HG02798 (cell line): ENCODE results near the gene TMEM88.
A peak's percentile ranks its signal among the peaks of the same experiment; 100 is the strongest.
"Not testable (repeated sequence)": the region's sequence is repeated elsewhere in the genome, so short reads cannot be mapped to it uniquely, and the experiment has no call there.

Experiments used
- ATAC-seq: cut with Tn5 transposase; IDR thresholded peaks from one replicate; pipeline ENCODE4 v1.9.1; 2021; ENCODE audit warnings: mild to moderate bottlenecking; ENCODE audit not compliant: unreplicated experiment, poor library complexity

The TMEM88 gene

DNA sequence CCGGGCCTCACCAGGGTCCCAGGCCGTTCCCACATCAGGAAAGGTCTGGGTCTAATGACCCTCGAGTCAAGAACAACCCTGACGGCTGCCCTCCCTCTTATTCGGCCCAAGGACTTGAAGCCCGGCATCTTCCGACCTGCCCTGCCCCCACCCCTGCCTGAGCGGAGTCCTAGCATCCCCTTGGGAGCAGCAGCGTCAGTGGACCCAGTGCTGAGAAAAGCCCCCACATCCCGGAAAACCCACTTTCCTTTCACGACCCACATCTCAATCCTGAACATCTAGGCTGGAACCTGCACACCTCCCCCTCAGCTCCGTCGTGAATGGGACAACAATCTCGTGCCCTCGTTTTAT, 769 bp downstream of the TMEM88 start:
- no peak for ATAC-seq

DNA sequence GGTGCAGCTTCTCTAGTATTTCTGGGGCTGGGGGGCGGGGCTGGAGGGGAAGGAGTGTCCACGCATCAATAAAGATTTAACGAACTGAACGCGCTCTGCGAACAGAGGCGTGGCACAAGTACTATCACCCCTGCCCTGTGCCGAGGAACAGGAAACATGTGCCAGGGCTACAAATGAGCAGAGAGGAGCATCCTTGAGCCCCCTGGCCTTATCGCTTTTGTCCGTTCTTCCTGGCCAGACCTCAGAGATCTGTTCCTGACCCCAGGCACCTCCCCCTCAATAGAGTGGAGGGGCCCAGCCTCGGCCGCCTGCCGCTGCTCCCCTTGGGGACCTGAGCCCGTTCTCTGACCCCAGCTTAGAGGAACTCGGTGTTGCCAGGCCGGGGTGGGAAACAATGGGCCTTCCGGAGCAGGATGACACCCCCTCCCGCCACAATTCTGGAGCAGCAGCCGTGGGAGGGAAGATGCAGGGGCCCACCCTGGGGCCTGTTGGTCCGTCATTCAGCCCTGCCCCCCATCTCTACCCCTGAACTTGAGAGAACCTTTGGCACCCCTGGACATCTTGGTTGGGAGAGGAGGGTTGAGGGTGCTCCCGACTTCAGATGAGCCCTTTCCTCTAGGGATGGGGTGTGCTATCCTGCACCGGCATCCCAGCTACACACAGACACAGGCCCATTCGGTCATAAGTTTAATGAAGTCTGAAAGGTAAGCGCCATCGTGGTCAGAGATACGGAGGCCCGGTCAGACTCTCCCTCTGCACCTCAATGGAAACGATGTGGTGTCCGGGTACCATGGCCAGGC, 1.3 kb downstream of the TMEM88 start:
- ATAC-seq: no peak

DNA sequence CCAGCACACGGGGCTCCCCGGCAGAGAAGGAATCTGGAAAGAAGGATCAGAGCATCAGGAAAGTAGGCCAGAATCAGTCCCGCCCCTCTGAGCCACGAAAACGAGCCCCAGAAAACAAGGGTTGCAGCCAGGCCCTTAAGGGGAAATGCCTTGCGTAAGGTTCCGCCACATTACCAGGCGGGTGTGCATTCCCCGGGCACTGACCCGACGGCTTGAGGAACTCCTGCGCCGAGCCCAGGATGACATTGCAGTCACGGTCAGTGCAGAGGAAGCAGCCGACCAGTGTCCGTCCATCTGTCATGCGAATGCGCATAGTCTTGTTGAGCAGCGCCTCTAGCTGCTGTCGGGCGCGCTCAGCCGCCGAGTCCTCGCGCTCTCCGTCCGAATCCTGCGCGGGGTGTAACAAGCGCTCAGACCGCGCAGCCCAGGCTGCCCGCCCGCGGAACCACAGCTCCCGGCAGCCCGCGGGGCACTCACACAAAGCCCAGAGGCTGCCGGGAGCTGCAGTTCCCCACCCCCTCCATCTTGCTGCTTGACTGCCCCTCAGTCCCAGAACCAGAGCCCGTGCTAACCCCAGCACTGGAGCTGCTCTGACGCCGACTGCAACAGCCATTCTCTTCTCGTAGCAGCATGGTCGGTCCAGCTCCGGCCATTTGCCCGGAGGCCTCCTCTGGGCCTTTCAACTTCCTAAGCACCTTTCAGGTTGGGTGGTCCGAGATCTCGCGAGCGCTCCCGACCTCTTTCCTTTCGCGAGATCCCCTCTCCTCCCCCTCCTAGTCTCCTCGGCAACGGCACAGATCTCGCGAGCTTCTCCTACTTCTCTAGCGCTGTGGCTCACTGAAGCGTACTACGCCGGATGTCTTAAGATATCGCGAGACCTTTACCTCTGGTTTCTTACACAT, 2.2 kb downstream of the TMEM88 start, which contains the start of gene NAA38:
Gene NAA38 (minus strand): TSS at position 749 of the 902 bp plus-strand sequence. CDS start 96 bp downstream, at position 653.
- ATAC-seq: peak; percentile 79

DNA sequence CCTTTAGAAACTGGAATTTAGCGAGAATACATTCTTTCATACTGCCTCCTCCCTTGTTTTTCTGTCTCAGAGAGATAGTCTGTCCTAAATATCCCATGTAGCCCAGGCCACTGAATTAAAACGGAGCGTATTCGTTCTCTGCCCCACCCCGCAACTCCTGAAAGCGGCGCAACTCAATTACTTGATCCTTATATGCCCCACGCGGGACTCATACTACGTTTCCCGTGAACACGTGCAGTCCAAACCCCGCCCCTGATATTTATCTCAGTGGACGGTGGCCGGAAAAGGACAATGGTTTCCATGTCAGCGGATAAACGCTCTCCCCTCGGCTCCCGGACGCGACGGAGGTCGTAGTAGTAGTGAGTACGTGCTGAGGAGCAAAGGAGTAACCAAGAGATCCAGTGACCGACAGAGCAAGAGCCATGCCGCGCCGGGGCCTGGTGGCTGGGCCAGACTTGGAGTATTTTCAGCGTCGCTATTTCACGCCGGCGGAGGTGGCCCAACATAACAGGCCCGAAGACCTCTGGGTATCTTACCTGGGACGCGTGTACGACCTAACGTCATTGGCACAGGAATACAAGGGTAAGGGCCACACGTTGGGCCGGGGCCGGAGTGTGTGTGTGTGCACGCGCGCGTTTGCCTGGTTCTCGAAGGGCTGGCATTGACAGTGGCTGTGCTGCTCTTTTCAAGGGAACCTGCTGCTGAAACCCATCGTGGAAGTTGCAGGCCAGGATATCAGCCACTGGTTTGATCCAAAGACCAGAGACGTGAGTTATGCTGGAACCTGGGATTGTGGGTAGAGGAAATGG, 3.1 kb downstream of the TMEM88 start, which contains the start of gene CYB5D1:
Gene CYB5D1 (plus strand): TSS at position 291 of the 809 bp plus-strand sequence. CDS start 132 bp downstream, at position 423.
- peak; percentile 46 for ATAC-seq

DNA sequence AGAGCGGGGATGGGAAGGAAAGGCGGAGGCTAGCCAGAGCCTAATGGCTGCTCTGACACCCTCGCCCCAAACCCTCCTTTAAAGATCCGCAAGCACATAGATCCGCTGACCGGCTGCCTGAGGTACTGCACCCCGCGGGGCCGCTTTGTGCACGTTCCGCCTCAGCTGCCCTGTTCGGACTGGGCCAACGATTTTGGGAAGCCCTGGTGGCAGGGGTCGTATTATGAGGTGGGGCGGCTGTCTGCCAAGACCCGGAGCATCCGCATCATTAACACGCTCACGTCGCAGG, 3.6 kb downstream of the TMEM88 start:
- ATAC-seq: no peak

DNA sequence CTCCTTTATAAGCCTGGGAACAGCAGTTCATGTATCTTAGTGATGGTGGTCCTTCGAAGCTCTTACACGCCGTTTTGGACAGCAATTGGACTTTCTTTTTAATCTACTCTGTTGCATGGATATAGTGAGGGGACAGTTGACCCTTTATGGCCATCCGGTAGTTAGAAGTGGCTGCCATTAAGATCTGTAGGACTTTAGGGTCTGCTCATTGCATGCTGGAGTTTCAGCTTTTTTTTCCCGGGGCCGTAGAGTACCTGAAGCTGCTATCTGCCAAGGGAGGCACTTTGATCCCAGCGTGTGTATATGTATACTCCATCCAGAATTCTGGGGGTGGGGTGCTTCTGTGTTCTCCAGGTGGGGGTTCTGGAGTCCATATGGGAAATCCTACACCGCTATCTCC, 4.2 kb downstream of the TMEM88 start:
- ATAC-seq: no peak

DNA sequence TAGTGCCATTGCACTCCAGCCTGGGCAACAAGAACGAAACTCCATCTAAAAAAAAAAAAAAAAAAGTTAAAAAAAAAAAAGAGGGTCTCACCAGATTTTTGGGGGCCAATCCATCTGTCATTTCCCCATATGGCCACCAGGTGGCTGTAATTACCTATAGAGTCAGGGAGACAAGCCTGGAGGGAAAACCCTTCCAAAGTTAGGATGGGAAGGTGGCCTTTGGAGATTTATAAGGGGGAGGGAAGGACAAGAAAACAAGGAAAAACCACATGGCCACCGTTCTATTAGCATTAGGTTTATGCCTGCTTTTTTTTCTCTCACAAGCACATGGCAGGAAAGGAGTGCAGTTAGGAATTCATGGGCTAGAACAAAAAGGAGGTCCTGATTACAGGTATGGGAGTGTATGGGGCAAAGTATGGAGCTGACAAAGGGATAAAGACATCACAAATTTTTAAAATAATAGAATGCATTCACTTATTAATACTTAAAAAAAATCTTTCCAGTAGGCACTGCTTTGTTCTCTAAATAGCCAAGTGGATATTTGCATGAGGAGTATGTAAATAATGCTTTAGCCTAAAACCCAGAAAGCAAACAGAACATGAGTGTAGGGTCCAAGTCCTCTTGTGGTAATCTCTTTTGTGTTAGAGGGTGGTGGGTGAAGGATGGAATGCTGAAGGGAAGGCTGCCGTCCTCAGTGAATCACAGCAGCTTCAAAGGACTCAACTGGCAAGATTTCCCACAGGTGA, 8.0 kb downstream of the TMEM88 start:
- no peak for ATAC-seq

DNA sequence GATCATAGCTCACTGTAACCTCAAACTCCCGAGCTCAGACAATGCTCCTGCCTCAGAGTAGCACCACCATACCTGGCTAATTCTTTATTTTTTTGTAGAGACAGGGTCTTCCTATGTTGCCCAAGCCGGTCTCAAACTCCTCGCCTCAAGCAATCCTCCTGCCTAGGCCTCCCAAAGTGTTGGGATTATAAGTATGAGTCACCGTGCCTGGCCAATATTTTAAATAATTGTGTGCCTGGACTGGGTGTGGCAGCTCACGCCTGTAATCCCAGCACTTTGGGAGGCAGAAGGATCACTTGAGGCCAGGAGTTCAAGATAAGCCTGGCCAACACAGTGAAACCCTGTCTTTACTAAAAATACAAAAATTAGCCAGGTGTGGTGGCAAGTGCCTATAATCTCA, 9.5 kb downstream of the TMEM88 start:
- not testable (repeated sequence) for ATAC-seq

DNA sequence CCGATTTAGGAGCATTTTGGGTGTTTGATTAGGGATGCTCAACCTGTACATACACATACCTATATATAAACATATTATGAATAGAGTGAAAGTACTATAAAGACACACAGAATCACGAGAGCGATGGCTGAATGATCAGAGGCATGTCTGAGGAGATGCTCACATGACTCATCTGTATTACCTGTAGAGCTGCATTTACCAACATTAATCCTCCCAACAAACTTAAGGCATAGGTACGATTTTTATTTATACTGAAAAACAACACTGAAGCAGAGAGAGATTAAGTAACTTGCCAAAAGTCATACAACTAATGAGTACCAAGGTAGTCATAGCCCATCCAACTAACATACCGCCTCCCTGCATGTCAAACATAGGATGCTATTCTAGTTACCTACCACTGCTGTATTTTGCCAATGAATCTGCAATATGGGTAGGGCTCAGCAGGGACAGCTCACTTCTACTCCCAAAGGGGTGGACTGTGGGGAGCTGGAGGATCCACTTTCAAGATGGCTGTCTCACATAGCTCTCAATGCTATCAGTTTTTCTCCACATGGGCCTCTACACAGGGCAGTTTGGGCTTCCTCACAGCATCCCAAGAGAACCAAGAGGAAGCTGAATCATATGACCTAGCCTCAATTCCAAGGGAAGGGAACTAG, 10.3 kb downstream of the TMEM88 start:
- ATAC-seq: no peak

DNA sequence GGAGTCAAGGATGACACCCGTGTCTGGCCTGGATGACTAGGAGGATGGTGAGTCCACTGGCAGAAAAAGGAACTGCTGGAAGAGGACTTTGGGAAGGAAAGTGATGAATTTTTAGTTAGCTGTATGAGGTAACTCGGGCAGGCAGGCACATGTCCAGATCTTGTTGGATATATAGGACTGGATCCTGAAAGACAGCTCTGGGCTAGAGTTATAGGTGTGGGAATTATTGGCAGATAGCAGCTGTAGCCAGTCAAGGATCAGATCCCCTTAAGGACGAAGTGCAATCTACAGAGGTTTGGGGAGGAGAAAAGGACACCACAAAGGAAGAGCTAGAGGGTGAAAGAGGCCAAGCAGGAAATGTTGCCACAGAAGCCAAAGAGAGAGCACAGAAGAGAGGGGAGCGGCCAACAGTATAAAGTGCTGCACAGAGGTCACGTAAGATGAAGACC, 13.0 kb downstream of the TMEM88 start:
- ATAC-seq: no peak

DNA sequence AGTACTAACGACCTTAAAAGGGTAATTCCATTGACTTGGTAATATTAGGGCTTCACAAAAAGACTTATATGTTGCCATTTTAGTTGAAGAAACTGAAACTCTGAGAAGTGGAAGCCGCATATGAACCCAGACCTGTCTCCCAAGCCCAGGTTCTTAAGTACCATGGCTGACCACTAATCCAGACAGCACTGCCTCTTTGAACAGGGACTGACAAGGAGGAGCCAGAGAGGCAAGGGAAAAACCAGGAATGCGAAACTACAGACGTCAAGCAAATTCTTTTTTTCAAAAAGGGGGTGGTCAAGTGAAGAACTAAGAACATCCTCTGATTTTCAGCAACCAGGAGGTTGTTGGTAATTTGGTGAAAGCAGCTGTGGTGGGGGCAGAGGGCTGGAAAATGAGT, 18.2 kb downstream of the TMEM88 start:
- no peak for ATAC-seq

DNA sequence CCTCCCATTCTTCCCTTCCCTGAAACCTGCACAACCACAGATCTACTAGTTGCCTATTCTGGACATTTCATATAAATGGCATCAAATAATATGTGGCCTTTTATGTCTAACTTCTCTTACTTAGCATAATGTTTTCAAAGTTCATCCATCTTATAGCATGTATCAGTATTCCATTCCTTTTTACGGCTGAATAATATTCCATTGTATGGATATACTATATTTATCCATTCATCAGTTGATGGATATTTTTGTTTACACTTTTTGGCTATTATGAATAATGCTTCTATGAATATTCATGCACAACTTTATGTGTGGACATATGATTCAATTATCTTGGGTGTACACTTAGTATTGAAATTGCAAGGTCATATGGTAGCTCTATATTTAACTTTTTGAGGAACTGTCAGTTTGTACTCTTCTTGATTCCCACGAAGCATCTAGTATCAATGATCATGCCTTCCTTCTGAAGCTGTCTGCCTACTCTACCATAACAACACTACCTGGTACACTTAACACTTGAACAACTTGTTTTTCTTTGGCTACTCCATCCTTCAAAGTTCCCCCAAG, 21.0 kb downstream of the TMEM88 start:
- ATAC-seq: no peak

DNA sequence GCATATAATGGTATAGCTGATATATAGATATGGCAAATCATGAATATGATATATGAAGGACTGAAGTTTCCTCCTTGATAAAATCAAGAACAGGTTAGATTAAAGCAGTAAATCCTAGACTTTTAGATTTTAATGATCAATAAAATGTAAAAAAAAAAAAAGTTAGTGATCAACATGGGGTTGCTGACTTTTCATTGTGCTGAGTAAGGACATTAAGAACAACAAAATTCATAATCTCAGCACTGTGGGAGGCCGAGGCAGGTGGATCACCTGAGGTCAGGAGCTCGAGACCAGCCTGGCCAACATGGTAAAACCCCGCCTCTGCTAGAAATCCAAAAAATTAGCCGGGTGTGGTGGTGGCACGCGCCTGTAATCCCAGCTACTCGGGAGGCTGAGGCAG, 23.4 kb downstream of the TMEM88 start:
- ATAC-seq: no peak

DNA sequence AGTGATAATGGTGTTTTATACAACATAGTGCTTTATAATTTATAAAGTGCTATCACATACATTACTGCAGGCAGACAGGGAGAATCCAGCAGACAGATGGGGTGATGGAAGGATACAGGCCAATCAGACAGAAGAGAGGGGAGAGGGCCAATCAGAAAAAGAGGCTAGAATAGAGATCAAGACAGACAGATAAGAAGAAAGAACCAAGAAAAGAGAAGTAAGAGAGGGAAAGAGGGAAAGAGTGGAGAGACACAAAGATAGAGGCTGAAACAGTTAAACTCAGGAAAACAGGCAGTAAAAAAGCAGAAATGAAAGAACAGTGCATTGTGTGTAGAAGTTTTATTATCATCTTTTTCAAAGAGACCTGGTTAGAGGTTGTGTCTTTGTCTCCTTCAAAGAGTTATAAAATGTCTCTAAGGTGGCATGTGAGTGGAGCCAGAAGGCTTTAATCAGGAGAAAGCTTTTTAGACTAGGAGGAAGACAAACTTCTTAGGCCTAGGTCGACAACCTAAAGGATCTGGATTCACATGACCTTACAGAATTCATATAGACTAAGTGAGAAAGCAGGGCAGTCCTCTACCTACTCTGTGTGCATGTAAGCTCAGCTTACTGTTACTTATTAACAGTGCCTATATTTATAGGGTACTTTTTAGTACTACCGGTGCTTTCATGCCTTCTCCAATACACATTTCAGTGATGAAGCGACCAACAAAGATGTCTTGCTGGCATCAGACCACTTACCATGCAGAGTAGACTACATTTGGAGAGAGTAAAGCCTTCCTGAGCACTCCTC, 25.4 kb downstream of the TMEM88 start:
- ATAC-seq: no peak

DNA sequence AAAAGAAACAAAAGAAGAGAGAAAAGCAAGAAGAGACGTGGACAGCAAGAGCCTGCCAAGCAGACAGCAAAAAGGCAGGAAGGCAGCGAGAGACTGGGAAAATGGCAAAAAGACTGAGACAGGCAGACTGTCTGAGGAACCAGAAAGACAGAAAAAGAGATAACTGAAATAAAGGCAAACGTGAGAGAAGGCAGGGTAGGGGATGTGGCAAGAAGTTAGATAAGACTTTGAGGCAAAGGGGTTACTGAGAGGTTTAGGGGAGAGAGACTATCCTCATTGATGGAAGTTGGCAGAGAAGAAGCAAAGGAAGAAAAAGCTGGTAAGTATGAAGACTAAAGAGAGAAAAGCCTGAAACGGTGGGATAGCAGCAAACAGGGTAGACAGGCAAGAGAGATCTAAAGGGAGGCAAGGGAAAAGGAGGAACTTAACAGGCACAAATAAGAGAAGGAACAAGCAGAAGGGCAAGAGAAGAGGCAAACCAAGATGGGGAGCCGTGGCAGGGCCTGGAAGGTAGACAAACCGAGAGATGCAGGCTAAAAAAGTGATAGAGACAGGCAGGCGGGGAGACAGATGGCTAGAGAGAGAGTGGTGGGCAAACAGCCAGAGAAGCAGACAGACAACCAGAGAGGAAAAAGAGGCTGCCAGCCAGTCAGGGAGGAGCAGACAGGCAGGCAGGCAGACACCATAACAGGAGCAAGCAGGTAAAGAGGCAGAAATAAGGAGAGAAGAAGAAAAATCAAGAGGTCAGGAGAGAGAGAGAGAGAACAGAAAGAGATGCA, 26.6 kb downstream of the TMEM88 start:
- no peak for ATAC-seq

DNA sequence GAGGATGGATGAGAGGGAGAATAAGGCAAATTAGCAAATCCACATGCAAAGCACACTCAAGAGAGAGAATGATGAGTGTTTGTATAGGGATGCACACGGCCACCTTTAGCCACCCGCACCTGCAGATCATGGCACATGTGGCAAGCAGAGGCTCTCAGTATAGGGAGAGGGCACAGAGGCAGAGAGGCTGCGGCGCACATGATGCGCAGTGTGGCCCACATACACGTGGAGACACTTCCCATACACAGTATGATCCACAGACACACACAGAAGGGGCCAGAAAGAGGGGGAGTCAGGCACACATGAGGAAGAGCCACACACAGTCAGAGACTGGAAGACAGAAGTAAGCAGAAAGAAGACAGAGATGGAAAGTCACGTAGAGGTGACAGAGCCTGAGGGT, 27.2 kb downstream of the TMEM88 start:
- no peak for ATAC-seq

DNA sequence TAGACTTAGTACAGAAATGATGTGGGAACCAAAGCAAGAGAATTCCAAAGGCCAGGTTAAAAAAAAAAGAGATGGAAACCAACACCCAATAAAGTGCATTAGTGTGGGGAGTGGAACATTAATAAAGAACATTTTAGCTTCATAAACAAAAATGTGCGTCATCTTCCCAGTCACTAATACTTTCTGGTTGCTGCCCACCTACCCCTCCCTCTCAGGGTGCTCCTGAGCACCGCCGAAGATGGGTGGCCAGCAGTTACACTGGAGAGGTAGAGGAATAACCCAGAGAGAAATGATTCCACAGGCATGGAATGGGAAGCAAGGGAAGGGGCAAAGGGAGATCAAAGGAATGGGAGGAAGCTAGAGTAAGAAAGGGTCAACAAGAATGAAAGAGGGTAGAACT, 27.8 kb downstream of the TMEM88 start:
- ATAC-seq: no peak
